Amniotic stem cell (primary cell): ENCODE data around the gene CYLC2.

Source experiments
- DNase-seq: peaks from one replicate; lab custom pipeline; 2025; lab: John Stamatoyannopoulos, UW

The CYLC2 gene

GRCh38 chr9:102995033-102995432 lies at the start of gene CYLC2:
CYLC2 (plus strand) TSS chr9:102995333; CDS start chr9:102995381, 48 bp downstream.
- no peak for DNase-seq

GRCh38 chr9:102950346-102950745 lies 44.8 kb upstream of the CYLC2 start:
- no peak for DNase-seq

- no peak for DNase-seq
Measured at GRCh38 chr9:102966999-102967398, 28.1 kb upstream of the CYLC2 start.

GRCh38 chr9:102967979-102968378 lies 27.2 kb upstream of the CYLC2 start:
- no peak for DNase-seq

- no peak for DNase-seq
Measured at GRCh38 chr9:102972780-102973179, 22.4 kb upstream of the CYLC2 start.

- no peak for DNase-seq
Measured at GRCh38 chr9:102974530-102974929, 20.6 kb upstream of the CYLC2 start.

GRCh38 chr9:102975251-102975650 lies 19.9 kb upstream of the CYLC2 start:
- DNase-seq: no peak

- no peak for DNase-seq
Measured at GRCh38 chr9:102985162-102985895, 9.8 kb upstream of the CYLC2 start.

- no peak for DNase-seq
Measured at GRCh38 chr9:102986425-102986824, 8.7 kb upstream of the CYLC2 start.

GRCh38 chr9:103003689-103004088 lies 8.6 kb downstream of the CYLC2 start:
- no peak for DNase-seq

- DNase-seq: no peak
Measured at GRCh38 chr9:103014242-103014641, 19.1 kb downstream of the CYLC2 start.

- DNase-seq: no peak
Measured at GRCh38 chr9:103025796-103026195, 30.7 kb downstream of the CYLC2 start.

GRCh38 chr9:103037508-103038477 lies 42.7 kb downstream of the CYLC2 start:
- no peak for DNase-seq

- no peak for DNase-seq
Measured at GRCh38 chr9:103041961-103042360, 46.8 kb downstream of the CYLC2 start.
